BJ (cell line): Measurements from ENCODE around the gene CCNB1IP1. TPM values are rescaled to one million over a fixed set of nuclear protein-coding genes. Genes with fewer than 3 reads are reported as not detected.

ENCODE experiments used
- CTCF ChIA-PET: fragments of 350-600 bp; formaldehyde crosslinking; extraction: SDS; loops from one replicate; lab custom pipeline; 2021; ENCODE audit warnings: antibody characterized with exemption, inconsistent platforms; lab: Yijun Ruan, JAX
- POLR2A ChIA-PET: fragments of 300-600 bp; sonication (Branson Sonifier 250); formaldehyde crosslinking; extraction: SDS; loops from one replicate; lab custom pipeline; 2021; ENCODE audit warnings: antibody characterized with exemption; lab: Charles Lee
- DNase-seq: peaks from one replicate; pipeline ENCODE4 v3.0.0-alpha.2; 2011; ENCODE audit warnings: low read depth
- H3K27me3 ChIP-seq: 2 replicates; pipeline ENCODE4 v1.6.0; 2011; ENCODE audit warnings: low read length; ENCODE audit not compliant: control insufficient read depth, insufficient read depth
- H3K36me3 ChIP-seq: 2 replicates; pipeline ENCODE4 v1.5.1; 2011; ENCODE audit warnings: low read length; ENCODE audit not compliant: control insufficient read depth, insufficient read depth
- H3K4me3 ChIP-seq: 2 replicates; pipeline ENCODE4 v1.5.1; 2011; ENCODE audit warnings: low read depth, mild to moderate bottlenecking, control low read depth, low read length
- polyA plus RNA-seq: library from polyadenylated mRNA; depleted of rRNA; stranded (reverse); fragments of >200 nt; gene quantifications from 2 replicates; pipeline ENCODE4 v1.2.3, GENCODE V29; 2011
- TF ChIP-seq, protein P1 (sequence below): IDR thresholded peaks from 2 replicates; pipeline ENCODE4 v1.5.1; 2011; ENCODE audit warnings: low read depth, mild to moderate bottlenecking, control low read depth, inconsistent platforms, low read length, moderate library complexity; ENCODE audit not compliant: insufficient read depth

Gene CCNB1IP1
- polyA plus RNA-seq, 1 experiment: 41.0 TPM

DNA sequence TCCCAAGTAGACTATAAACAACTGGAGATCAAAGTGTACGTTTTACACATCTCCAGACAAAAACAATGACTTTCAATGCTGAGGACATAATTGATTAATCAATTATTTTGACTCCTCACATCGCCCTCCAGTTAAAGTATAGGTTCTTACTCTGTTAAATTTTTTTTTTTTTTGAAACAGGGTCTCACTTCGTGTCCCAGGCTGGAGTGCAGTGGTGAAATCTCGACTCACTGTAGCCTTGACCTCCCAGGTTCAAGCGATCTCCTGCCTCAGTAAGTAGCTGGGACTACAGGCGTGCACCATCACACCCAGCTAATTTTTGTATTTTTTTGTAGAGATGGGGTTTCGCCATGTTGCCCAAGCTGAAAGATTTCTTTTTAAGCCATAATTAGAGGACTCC is 938 bp upstream of the CCNB1IP1 start:
- CTCF ChIA-PET: interaction anchor here (0.6 to 3.3 kb wide), 4 partner anchors 8 to 348 kb away, joined by 4 to 25 read pairs (median 6); partner anchors contain the start of gene PARP2
- Histone ChIP-seq H3K4me3 (no peak overlapping the region), H3K27me3 (no peaks in the 10 kb centered on the region), H3K36me3 (no peaks in the 10 kb centered on the region)
- POLR2A ChIA-PET: no interaction called here
- no peak for DNase-seq
- TF ChIP-seq, protein P1, sequence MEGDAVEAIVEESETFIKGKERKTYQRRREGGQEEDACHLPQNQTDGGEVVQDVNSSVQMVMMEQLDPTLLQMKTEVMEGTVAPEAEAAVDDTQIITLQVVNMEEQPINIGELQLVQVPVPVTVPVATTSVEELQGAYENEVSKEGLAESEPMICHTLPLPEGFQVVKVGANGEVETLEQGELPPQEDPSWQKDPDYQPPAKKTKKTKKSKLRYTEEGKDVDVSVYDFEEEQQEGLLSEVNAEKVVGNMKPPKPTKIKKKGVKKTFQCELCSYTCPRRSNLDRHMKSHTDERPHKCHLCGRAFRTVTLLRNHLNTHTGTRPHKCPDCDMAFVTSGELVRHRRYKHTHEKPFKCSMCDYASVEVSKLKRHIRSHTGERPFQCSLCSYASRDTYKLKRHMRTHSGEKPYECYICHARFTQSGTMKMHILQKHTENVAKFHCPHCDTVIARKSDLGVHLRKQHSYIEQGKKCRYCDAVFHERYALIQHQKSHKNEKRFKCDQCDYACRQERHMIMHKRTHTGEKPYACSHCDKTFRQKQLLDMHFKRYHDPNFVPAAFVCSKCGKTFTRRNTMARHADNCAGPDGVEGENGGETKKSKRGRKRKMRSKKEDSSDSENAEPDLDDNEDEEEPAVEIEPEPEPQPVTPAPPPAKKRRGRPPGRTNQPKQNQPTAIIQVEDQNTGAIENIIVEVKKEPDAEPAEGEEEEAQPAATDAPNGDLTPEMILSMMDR: no peak

DNA sequence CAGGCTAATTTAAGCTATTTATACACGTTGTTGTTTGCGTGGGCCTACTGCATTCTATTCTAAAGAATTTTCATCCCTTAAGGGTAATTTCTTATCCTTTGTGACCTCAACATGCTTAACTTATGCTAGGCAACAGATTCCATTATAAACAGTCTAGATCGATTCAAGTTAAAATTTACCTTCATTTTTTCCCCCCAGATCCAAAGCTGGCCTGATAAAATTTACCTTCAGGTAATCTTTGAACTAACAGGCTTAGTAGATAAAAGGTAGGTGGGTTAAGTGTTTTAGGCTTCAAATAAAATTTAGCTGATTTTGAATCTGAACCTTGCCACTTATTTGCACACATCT is 389 bp upstream of the CCNB1IP1 start:
- TF ChIP-seq, protein P1: no peak
- H3K36me3 ChIP-seq: no peaks in the 10 kb centered on the region
- CTCF ChIA-PET: interaction anchor here (1.6 to 3.3 kb wide), 3 partner anchors 9 to 348 kb away, joined by 4 to 25 read pairs (median 8); partner anchors contain the start of gene PARP2
- H3K27me3 ChIP-seq: no peaks in the 10 kb centered on the region
- no peak for DNase-seq
- H3K4me3 ChIP-seq: peak overlapping the region; percentile 66
- POLR2A ChIA-PET: no interaction called here

DNA sequence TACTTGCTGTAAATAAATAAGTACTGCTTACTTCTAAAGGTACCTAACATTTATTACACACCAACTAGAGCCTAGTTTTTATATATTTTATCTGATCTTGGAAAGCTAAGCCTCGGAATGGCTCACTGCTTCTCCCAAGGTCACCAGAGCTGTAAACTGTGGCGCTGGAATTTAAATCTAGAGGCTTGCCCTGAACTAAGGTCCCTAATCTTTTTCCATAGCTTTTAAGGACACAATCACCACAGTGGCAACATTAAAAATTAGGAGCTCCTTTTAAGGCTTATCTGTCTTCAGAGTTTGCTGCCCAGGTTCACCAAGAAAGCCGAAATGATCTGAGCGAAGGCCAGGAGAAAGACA is 670 bp downstream of the CCNB1IP1 start:
- CTCF ChIA-PET: interaction anchor here (0.8 to 3.3 kb wide), 5 partner anchors 10 to 281 kb away, joined by 3 to 25 read pairs (median 8); partner anchors contain the start of gene PARP2
- DNase-seq: no peak

DNA sequence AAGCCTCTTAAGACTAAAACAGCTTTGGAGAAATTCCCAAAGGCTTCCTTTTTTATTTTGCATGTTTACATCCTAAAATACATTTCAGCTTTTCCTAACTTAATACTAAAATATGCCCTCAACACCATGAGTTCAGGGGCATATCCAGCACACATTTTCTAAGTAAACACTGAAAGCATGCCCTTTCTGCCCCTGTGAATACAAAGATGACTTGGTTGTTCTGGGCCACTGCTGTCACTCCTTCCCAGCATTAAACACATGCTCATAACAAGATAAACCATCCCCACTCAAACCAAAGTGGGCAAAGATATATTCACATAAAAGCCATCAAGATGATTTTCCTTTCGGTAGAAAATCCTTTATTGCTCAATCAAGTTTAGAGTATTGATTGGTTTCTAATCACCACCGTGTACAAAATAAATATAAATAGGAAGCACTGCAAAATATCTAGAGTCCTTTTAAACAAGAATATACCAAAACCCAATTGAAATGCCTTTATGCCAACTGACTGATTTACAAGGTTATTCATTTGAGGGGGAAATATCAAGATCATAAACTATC is 1.9 kb downstream of the CCNB1IP1 start:
- ChIA-PET POLR2A (no interaction called here), CTCF (interaction anchor here (2.0 to 3.3 kb wide), 3 partner anchors 11 to 283 kb away, joined by 5 to 25 read pairs (median 9); partner anchors contain the start of gene PARP2)
- DNase-seq: no peak
- H3K27me3 ChIP-seq: no peaks in the 10 kb centered on the region
- TF ChIP-seq, protein P1: no peak
- H3K36me3 ChIP-seq: peaks cover 2% of the 10 kb centered on the region; the same call in 1 of the 2 replicates
- no peak overlapping the region for H3K4me3 ChIP-seq

More for the DNA sequence above, 670 bp downstream of the CCNB1IP1 start:
- H3K27me3 ChIP-seq: no peaks in the 10 kb centered on the region
- H3K36me3 ChIP-seq: no peaks in the 10 kb centered on the region
- POLR2A ChIA-PET: no interaction called here
- peak overlapping the region; percentile 66 for H3K4me3 ChIP-seq
- TF ChIP-seq, protein P1: no peak

DNA sequence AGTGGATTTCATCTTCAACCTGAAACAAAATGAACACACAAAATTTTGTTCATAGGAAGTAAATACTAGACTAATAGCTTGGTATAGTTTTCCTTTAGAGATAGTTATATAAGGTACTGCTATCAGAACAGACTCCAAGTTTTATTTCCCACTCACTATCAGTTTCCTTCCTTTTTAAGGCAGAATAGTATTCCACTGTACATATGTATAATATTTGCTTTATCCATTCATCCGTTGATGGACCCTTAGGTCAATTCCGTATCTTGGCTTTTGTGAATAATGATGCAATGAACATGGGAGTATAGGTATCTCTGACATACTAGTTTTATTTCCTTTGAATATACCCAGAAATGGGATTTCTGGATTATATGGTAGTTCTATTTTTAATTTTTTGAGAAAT is 3.7 kb downstream of the CCNB1IP1 start:
- POLR2A ChIA-PET: interaction anchor here (1.1 kb wide), 1 partner anchor 14 kb away, joined by 3 read pairs; the partner anchor contains the start of gene PARP2
- CTCF ChIA-PET: interaction anchor here (0.5 to 5.1 kb wide), 6 partner anchors 9 to 280 kb away, joined by 3 to 43 read pairs (median 4); partner anchors contain the start of gene TTC5

More for the DNA sequence above, 3.7 kb downstream of the CCNB1IP1 start:
- H3K4me3 ChIP-seq: no peak overlapping the region
- H3K36me3 ChIP-seq: peaks cover 3% of the 10 kb centered on the region
- DNase-seq: no peak
- TF ChIP-seq, protein P1: no peak
- H3K27me3 ChIP-seq: no peaks in the 10 kb centered on the region
